ENCODE data around the gene MIXL1.
"Not testable (repeated sequence)": the region's sequence is repeated elsewhere in the genome, so short reads cannot be mapped to it uniquely, and the experiment has no call there.

MIXL1 gene

GRCh38 chr1:226215239-226215638 lies 8.2 kb upstream of the MIXL1 start:
- no peak for DNase-seq (ENCODE audit: low read depth)

GRCh38 chr1:226216056-226216455 lies 7.4 kb upstream of the MIXL1 start:
- no peak for DNase-seq (ENCODE audit: low read depth)

GRCh38 chr1:226217273-226217672 lies 6.2 kb upstream of the MIXL1 start:
- no peak for DNase-seq (ENCODE audit: low read depth)

- DNase-seq (ENCODE audit: low read depth) = no peak
Observed at GRCh38 chr1:226220473-226221189, 2.8 kb upstream of the MIXL1 start.

- no peak for DNase-seq (ENCODE audit: low read depth)
Observed at GRCh38 chr1:226222686-226223085, 778 bp upstream of the MIXL1 start.

GRCh38 chr1:226223786-226224244 lies 351 bp downstream of the MIXL1 start:
- no peak for DNase-seq (ENCODE audit: low read depth)

- DNase-seq (ENCODE audit: low read depth) = no peak
Observed at GRCh38 chr1:226226601-226227000, 3.1 kb downstream of the MIXL1 start.

GRCh38 chr1:226233293-226233692 lies 9.8 kb downstream of the MIXL1 start:
- no peak for DNase-seq (ENCODE audit: low read depth)

- DNase-seq (ENCODE audit: low read depth) = no peak
Observed at GRCh38 chr1:226233806-226234205, 10.3 kb downstream of the MIXL1 start.

- DNase-seq (ENCODE audit: low read depth) = no peak
Observed at GRCh38 chr1:226236826-226237225, 13.4 kb downstream of the MIXL1 start.

GRCh38 chr1:226239421-226239820 lies 16.0 kb downstream of the MIXL1 start:
- no peak for DNase-seq (ENCODE audit: low read depth)

GRCh38 chr1:226248091-226248490 lies 24.6 kb downstream of the MIXL1 start:
- DNase-seq (ENCODE audit: low read depth) = no peak

GRCh38 chr1:226248796-226249195 lies 25.3 kb downstream of the MIXL1 start:
- DNase-seq (ENCODE audit: low read depth) = no peak

GRCh38 chr1:226250511-226250910 lies 27.0 kb downstream of the MIXL1 start:
- no peak for DNase-seq (ENCODE audit: low read depth)

GRCh38 chr1:226252841-226253240 lies 29.4 kb downstream of the MIXL1 start:
- DNase-seq (ENCODE audit: low read depth) = not testable (repeated sequence)

- no peak for DNase-seq (ENCODE audit: low read depth)
Observed at GRCh38 chr1:226253933-226254332, 30.5 kb downstream of the MIXL1 start.

GRCh38 chr1:226255380-226255779 lies 31.9 kb downstream of the MIXL1 start:
- DNase-seq (ENCODE audit: low read depth) = no peak

GRCh38 chr1:226261818-226262217 lies 38.4 kb downstream of the MIXL1 start:
- DNase-seq (ENCODE audit: low read depth) = no peak

- no peak for DNase-seq (ENCODE audit: low read depth)
Observed at GRCh38 chr1:226268421-226269124, 45.1 kb downstream of the MIXL1 start.

GRCh38 chr1:226272233-226272902 lies 48.9 kb downstream of the MIXL1 start:
- not testable (repeated sequence) for DNase-seq (ENCODE audit: low read depth)

GRCh38 chr1:226274138-226274537 lies 50.7 kb downstream of the MIXL1 start:
- no peak for DNase-seq (ENCODE audit: low read depth)

- DNase-seq (ENCODE audit: low read depth) = no peak
Observed at GRCh38 chr1:226276077-226276682, 52.7 kb downstream of the MIXL1 start.

All from activated T-cell treated with anti-CD3 and anti-CD28 coated beads for 24 hours (primary cell).